ENCODE results near the gene TCF25.

TCF25 gene

DNA sequence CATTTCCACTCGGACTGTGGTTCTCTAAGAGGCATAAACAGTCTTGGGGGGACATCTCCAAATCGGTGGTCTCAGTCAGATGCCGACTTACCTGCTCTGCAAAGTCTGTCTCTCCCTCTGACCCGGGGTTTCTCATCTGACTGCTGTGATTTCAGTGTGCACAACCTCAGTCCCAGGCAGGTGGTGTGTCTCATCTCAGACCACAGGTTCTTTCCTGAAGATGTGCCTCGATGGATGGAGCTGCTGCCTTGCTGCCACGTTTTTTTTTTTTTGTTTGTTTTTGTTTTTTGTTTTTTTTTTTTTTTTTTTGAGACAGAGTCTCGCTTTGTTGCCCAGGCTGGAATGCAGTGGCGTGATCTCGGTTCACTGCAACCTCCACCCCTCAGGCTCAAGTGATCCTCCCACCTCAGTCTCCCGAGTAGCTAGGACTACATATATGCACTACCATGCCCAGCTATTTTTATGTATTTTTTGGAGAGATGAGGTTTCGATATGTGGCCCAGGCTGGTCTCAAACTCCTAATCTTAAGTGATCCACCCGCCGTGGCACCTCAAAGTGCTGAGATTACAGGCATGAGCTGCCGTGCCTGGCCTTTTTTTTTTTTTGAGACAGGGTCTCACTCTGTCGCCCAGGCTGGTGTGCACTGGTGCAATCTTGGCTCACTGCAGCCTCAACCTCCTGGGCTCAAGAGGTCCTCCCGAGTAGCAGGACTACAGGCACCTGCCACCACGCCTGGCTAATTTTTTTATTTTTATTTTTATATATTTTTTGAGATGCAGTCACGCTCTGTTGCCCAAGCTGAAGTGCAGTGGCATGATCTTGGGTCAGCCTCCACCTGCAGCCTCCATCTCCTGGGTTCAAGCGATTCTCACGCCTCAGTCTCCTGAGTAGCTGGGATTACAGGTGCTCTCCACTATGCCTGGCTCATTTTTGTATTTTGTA, 29.7 kb upstream of the TCF25 start:
- no peak overlapping the region for H3K4me3 ChIP-seq
- H3K9me3 ChIP-seq (ENCODE audit: low read depth, low read length): no peaks in the 10 kb centered on the region
- H3K27ac ChIP-seq: no peak overlapping the region
- TF ChIP-seq EZH2 (IDR thresholded peaks at IDR 0.05): no peak
- TF ChIP-seq FOXP2 (optimal IDR thresholded peaks at IDR 0.05; ENCODE audit: control extremely low read depth, extremely low read length, insufficient read depth): no peak
- no peak for TF ChIP-seq POLR2AphosphoS5 (IDR thresholded peaks at IDR 0.05; ENCODE audit: borderline replicate concordance, low read depth, low read length)
- no peak overlapping the region for H3K9ac ChIP-seq (ENCODE audit: insufficient read length)
- H3K36me3 ChIP-seq (ENCODE audit: insufficient read depth, low read length): no peaks in the 10 kb centered on the region
- no peak for DNase-seq (ENCODE audit: low read depth, low spot score)

GRCh38 chr16:89844739-89845339, 28.6 kb upstream of the TCF25 start:
- H3K9ac ChIP-seq (ENCODE audit: insufficient read length): no peak overlapping the region
- no peak for DNase-seq (ENCODE audit: low read depth, low spot score)
- no peak overlapping the region for H3K27ac ChIP-seq
- TF ChIP-seq FOXP2 (optimal IDR thresholded peaks at IDR 0.05; ENCODE audit: control extremely low read depth, extremely low read length, insufficient read depth) (no peak), POLR2AphosphoS5 (IDR thresholded peaks at IDR 0.05; ENCODE audit: borderline replicate concordance, low read depth, low read length) (no peak)
- no peaks in the 10 kb centered on the region for H3K9me3 ChIP-seq (ENCODE audit: low read depth, low read length)
- no peaks in the 10 kb centered on the region for H3K36me3 ChIP-seq (ENCODE audit: insufficient read depth, low read length)
- no peak overlapping the region for H3K4me3 ChIP-seq

DNA sequence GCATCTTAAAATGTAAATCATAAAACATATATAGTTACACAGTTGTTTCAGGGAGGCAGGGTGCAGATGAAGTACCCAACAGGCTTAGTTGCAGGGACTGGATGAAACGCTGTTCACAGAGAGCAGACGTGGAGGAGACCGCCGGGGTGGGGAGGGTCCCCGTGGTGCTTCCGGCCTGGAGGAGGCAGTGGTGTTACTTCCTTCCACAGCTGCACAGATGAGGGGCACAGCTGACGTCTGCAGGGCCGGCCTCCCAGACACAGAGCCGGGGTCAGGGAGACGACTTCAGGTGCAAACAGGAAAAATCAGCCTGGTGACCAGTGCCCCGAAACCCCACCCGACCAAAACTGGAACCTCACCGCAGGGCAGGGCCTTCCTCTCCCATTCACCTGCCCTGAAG, 28.0 kb upstream of the TCF25 start:
- TF ChIP-seq FOXP2 (optimal IDR thresholded peaks at IDR 0.05; ENCODE audit: control extremely low read depth, extremely low read length, insufficient read depth) (no peak), EZH2 (IDR thresholded peaks at IDR 0.05) (no peak), POLR2AphosphoS5 (IDR thresholded peaks at IDR 0.05; ENCODE audit: borderline replicate concordance, low read depth, low read length) (no peak)
- H3K27ac ChIP-seq: no peak overlapping the region

DNA sequence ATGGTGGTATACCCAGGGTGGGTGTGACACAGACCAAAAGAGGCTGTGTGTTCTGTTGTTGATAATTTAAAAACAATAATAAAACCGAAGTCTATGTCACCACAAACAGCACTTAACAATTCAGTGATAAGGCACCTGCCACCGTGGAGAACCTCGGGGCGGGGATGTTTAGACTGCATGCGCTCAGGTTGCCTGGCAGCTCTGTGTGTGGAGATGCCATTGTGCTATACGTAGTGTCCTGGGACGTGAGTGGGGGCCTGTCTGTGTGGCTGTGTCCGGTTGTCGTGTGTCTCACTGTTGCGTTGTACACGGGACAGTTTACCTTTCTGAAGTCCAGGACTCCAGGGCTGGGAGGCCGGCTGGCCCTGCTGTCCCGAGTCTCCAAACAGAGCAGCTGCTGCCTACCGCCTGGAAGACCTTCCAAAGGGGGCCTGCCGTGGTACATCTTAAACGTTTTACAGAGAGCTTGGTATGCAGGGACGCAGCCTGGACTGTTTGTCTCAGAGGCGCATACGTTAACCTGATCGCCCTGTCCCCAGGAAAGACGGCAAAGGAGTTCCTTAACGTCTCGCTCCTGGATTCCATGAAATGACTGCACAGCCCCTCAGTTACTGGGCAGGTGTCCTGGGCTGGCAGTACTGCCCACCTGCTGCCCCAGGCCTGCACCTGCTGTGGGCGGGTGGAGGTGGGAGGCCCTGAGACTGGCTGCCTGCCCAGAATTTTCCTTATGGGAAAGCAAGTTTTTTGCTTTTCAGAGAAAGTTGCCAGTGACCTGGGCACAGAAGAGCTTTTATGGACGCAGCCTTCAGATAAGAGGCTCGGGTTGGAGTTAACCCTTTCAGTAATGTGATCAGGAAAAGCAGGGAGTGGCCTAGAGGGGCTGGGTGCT, 26.1 kb upstream of the TCF25 start:
- Histone ChIP-seq H3K9me3 (ENCODE audit: low read depth, low read length) (no peaks in the 10 kb centered on the region), H3K27ac (no peak overlapping the region), H3K36me3 (ENCODE audit: insufficient read depth, low read length) (no peaks in the 10 kb centered on the region), H3K4me3 (no peak overlapping the region), H3K9ac (ENCODE audit: insufficient read length) (no peak overlapping the region)
- no peak for TF ChIP-seq POLR2AphosphoS5 (IDR thresholded peaks at IDR 0.05; ENCODE audit: borderline replicate concordance, low read depth, low read length)
- no peak for TF ChIP-seq EZH2 (IDR thresholded peaks at IDR 0.05)
- no peak for TF ChIP-seq FOXP2 (optimal IDR thresholded peaks at IDR 0.05; ENCODE audit: control extremely low read depth, extremely low read length, insufficient read depth)
- DNase-seq (ENCODE audit: low read depth, low spot score): no peak

More for the DNA sequence above, 28.0 kb upstream of the TCF25 start:
- H3K9me3 ChIP-seq (ENCODE audit: low read depth, low read length): no peaks in the 10 kb centered on the region
- no peaks in the 10 kb centered on the region for H3K36me3 ChIP-seq (ENCODE audit: insufficient read depth, low read length)
- no peak overlapping the region for H3K9ac ChIP-seq (ENCODE audit: insufficient read length)
- H3K4me3 ChIP-seq: no peak overlapping the region
- no peak for DNase-seq (ENCODE audit: low read depth, low spot score)

GRCh38 chr16:89847940-89848297, 25.5 kb upstream of the TCF25 start:
- Histone ChIP-seq H3K4me3 (no peak overlapping the region), H3K9ac (ENCODE audit: insufficient read length) (no peak overlapping the region)
- DNase-seq (ENCODE audit: low read depth, low spot score): no peak

GRCh38 chr16:89848974-89849373, 24.4 kb upstream of the TCF25 start:
- no peaks in the 10 kb centered on the region for H3K36me3 ChIP-seq (ENCODE audit: insufficient read depth, low read length)
- H3K9ac ChIP-seq (ENCODE audit: insufficient read length): no peak overlapping the region
- no peak overlapping the region for H3K4me3 ChIP-seq
- no peaks in the 10 kb centered on the region for H3K9me3 ChIP-seq (ENCODE audit: low read depth, low read length)
- no peak overlapping the region for H3K27ac ChIP-seq
- TF ChIP-seq EZH2 (IDR thresholded peaks at IDR 0.05) (no peak), POLR2AphosphoS5 (IDR thresholded peaks at IDR 0.05; ENCODE audit: borderline replicate concordance, low read depth, low read length) (no peak), FOXP2 (optimal IDR thresholded peaks at IDR 0.05; ENCODE audit: control extremely low read depth, extremely low read length, insufficient read depth) (no peak)
- no peak for DNase-seq (ENCODE audit: low read depth, low spot score)

More at GRCh38 chr16:89847940-89848297, 25.5 kb upstream of the TCF25 start:
- TF ChIP-seq FOXP2 (optimal IDR thresholded peaks at IDR 0.05; ENCODE audit: control extremely low read depth, extremely low read length, insufficient read depth): no peak
- TF ChIP-seq EZH2 (IDR thresholded peaks at IDR 0.05): no peak
- no peak for TF ChIP-seq POLR2AphosphoS5 (IDR thresholded peaks at IDR 0.05; ENCODE audit: borderline replicate concordance, low read depth, low read length)
- H3K9me3 ChIP-seq (ENCODE audit: low read depth, low read length): no peaks in the 10 kb centered on the region
- H3K27ac ChIP-seq: no peak overlapping the region
- H3K36me3 ChIP-seq (ENCODE audit: insufficient read depth, low read length): no peaks in the 10 kb centered on the region

DNA sequence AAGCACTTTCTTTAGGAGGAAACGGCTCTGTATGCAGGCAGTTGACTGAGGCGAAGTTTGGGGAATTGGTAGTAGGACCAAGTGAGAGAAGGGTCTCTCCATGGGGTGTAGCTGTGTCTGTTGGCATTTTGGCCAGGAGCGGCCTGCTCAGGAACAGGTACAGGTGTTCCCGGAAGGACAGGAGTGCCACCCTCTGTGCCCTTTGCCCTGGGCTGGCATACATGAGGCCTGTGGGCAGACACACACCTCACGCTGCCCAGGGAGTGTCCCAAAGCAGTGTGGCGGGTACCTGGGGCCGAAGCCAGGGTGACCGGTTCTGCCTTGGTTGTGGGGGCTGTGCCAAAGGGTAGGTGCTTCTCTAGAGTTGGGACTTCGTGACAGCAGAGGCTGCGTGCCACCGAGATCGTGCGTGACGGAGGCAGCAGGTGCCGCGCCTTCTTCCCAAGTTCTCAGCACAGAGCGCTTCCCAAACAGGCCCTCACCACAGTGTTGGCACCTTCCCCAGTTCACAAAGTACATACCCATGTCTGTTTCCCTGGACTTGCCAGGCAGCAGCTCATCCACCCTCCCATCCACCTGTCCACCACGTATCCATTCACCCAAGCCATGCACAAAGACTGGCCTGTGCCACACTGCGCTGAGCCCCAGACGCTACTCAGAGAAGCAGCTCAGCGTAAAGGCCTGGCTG, 19.9 kb upstream of the TCF25 start:
- TF ChIP-seq FOXP2 (optimal IDR thresholded peaks at IDR 0.05; ENCODE audit: control extremely low read depth, extremely low read length, insufficient read depth): no peak
- no peak for TF ChIP-seq EZH2 (IDR thresholded peaks at IDR 0.05)
- no peak for TF ChIP-seq POLR2AphosphoS5 (IDR thresholded peaks at IDR 0.05; ENCODE audit: borderline replicate concordance, low read depth, low read length)
- Histone ChIP-seq H3K27ac (no peak overlapping the region), H3K9ac (ENCODE audit: insufficient read length) (no peak overlapping the region), H3K36me3 (ENCODE audit: insufficient read depth, low read length) (no peaks in the 10 kb centered on the region), H3K4me3 (no peak overlapping the region), H3K9me3 (ENCODE audit: low read depth, low read length) (no peaks in the 10 kb centered on the region)
- no peak for DNase-seq (ENCODE audit: low read depth, low spot score)

All from SK-N-MC (cell line).